Ureter (tissue), 1 donor: ENCODE data around the gene UBA1. TPM values are rescaled to one million over a fixed set of nuclear protein-coding genes. Genes with fewer than 3 reads are reported as not detected.
A peak's percentile ranks its signal among the peaks of the same experiment; 100 is the strongest.

ENCODE experiments used
- DNase-seq: peaks from one replicate; pipeline ENCODE4 v3.0.0-alpha.2; 2020; ENCODE audit warnings: low spot score
- total RNA-seq: library from RNA; stranded (reverse); gene quantifications from one replicate; pipeline ENCODE4 v1.2.4, GENCODE V29; 2023
- donor health status: DM: yes; HTN: yes; CAD: no.

The UBA1 gene
- total RNA-seq, 1 donor from 2014 or later = 193 TPM

GRCh38 chrX:47169726-47170515 lies 23.7 kb upstream of the UBA1 start:
- DNase-seq = no peak

- DNase-seq = no peak
Measured at GRCh38 chrX:47170861-47171692, 22.6 kb upstream of the UBA1 start.

GRCh38 chrX:47171996-47172395 lies 21.6 kb upstream of the UBA1 start:
- no peak for DNase-seq

GRCh38 chrX:47172549-47172948 lies 21.1 kb upstream of the UBA1 start:
- DNase-seq = peak; percentile 33

- peak; percentile 29 for DNase-seq
Measured at GRCh38 chrX:47172971-47173792, 20.4 kb upstream of the UBA1 start.

- no peak for DNase-seq
Measured at GRCh38 chrX:47174376-47174775, 19.3 kb upstream of the UBA1 start.

GRCh38 chrX:47174846-47175587 lies 18.6 kb upstream of the UBA1 start:
- DNase-seq = peak; percentile 40

- no peak for DNase-seq
Measured at GRCh38 chrX:47175588-47175980, 18.0 kb upstream of the UBA1 start.

GRCh38 chrX:47176101-47176740 lies 17.4 kb upstream of the UBA1 start:
- no peak for DNase-seq

- DNase-seq = no peak
Measured at GRCh38 chrX:47177079-47177478, 16.6 kb upstream of the UBA1 start.

GRCh38 chrX:47178337-47178736 lies 15.3 kb upstream of the UBA1 start:
- no peak for DNase-seq

GRCh38 chrX:47179221-47179927 lies 14.3 kb upstream of the UBA1 start:
- no peak for DNase-seq

- DNase-seq = no peak
Measured at GRCh38 chrX:47179928-47180255, 13.7 kb upstream of the UBA1 start.

- no peak for DNase-seq
Measured at GRCh38 chrX:47180346-47180745, 13.3 kb upstream of the UBA1 start.

GRCh38 chrX:47181301-47181700 lies 12.3 kb upstream of the UBA1 start:
- DNase-seq = no peak

GRCh38 chrX:47182106-47182700 lies 11.4 kb upstream of the UBA1 start:
- no peak for DNase-seq

GRCh38 chrX:47184486-47184885 lies 9.1 kb upstream of the UBA1 start:
- no peak for DNase-seq

GRCh38 chrX:47185241-47185640 lies 8.4 kb upstream of the UBA1 start:
- DNase-seq = no peak

GRCh38 chrX:47186096-47186740 lies 7.4 kb upstream of the UBA1 start:
- DNase-seq = no peak
